Progenitor cell of endocrine pancreas (in vitro differentiated cells): ENCODE measurements around the gene TUFT1. TPM values are rescaled to one million over a fixed set of nuclear protein-coding genes. Genes with fewer than 3 reads are reported as not detected.
"Not testable (repeated sequence)": the region's sequence is repeated elsewhere in the genome, so short reads cannot be mapped to it uniquely, and the experiment has no call there.

Experiments
- DNase-seq: peaks from one replicate; pipeline ENCODE4 v3.0.0; 2021; ENCODE audit warnings: low spot score; ENCODE audit not compliant: unreplicated experiment
- H3K27ac Mint-ChIP-seq: 2 replicates; pipeline ENCODE4 v1.8.0; 2021; ENCODE audit warnings: mild to moderate bottlenecking, moderate library complexity, mixed read lengths
- H3K27me3 Mint-ChIP-seq: 2 replicates; pipeline ENCODE4 v1.8.0; 2021; ENCODE audit warnings: mixed read lengths
- H3K36me3 Mint-ChIP-seq: 2 replicates; pipeline ENCODE4 v1.8.0; 2022; ENCODE audit warnings: mixed read lengths; ENCODE audit not compliant: insufficient read depth
- H3K4me1 Mint-ChIP-seq: 2 replicates; pipeline ENCODE4 v1.8.0; 2021; ENCODE audit warnings: low read depth, mixed read lengths
- H3K4me3 Mint-ChIP-seq: 2 replicates; pipeline ENCODE4 v1.8.0; 2021; ENCODE audit warnings: low read depth, mild to moderate bottlenecking, moderate library complexity, mixed read lengths
- H3K9me3 Mint-ChIP-seq: 2 replicates; pipeline ENCODE4 v1.8.0; 2021; ENCODE audit warnings: low read depth, mixed read lengths
- total RNA-seq: library from RNA; stranded (reverse); gene quantifications from 2 replicates; pipeline ENCODE4 v1.2.1, GENCODE V29; 2021
- TF ChIP-seq, protein P1 (sequence below): fragments of 200-600 bp; sonication (generic); IDR thresholded peaks from one replicate; pipeline ENCODE4 v1.5.0; 2021; ENCODE audit warnings: antibody characterized with exemption, mild to moderate bottlenecking; ENCODE audit not compliant: unreplicated experiment

The TUFT1 gene
- total RNA-seq, 1 donor from 2014 or later = 12.5 TPM

DNA sequence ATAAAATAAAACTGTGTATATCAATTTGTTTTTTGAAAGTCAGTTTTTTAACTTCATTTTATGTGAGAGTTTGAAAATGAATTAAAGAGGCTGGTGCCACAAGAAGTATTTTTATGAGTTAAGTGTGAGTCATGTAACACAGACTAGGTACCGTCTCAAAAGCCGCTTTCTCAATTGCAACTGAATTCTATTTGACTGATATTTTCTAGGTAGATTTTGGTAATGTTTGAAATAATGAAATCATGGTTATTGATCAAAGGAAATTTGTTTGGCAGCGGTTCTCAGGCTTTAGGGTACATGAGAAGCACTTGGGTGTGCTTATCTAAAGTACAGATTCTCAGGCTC, 76.4 kb downstream of the TUFT1 start:
- no peak for DNase-seq
- Mint-ChIP-seq H3K27ac (no peak overlapping the region), H3K36me3 (peaks cover 2% of the 10 kb centered on the region)

DNA sequence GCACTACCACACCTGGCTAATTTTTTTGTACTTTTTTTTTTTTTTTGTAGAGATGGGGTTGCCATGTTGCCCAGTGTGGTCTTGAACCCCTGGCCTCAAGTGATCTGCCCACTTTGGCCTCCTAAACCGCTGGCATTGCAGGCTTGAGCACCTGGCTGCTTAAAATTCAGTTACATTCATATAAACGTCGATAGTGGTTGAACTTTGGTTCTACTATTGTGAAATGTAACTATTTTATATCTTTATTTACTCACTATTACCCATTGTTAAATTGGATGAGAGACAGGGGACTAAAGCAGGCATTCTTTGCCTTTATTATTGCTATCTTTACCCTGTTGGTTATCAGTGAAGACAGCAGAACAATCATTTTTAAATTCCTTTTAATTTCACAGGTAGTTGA, 77.9 kb downstream of the TUFT1 start:
- H3K27me3 Mint-ChIP-seq = no peaks in the 10 kb centered on the region
- TF ChIP-seq, protein P1, sequence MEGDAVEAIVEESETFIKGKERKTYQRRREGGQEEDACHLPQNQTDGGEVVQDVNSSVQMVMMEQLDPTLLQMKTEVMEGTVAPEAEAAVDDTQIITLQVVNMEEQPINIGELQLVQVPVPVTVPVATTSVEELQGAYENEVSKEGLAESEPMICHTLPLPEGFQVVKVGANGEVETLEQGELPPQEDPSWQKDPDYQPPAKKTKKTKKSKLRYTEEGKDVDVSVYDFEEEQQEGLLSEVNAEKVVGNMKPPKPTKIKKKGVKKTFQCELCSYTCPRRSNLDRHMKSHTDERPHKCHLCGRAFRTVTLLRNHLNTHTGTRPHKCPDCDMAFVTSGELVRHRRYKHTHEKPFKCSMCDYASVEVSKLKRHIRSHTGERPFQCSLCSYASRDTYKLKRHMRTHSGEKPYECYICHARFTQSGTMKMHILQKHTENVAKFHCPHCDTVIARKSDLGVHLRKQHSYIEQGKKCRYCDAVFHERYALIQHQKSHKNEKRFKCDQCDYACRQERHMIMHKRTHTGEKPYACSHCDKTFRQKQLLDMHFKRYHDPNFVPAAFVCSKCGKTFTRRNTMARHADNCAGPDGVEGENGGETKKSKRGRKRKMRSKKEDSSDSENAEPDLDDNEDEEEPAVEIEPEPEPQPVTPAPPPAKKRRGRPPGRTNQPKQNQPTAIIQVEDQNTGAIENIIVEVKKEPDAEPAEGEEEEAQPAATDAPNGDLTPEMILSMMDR = no peak
- H3K27ac Mint-ChIP-seq = peak overlapping the region; percentile 35
- peaks cover 2% of the 10 kb centered on the region for H3K36me3 Mint-ChIP-seq
- no peaks in the 10 kb centered on the region for H3K9me3 Mint-ChIP-seq
- DNase-seq = no peak
- H3K4me3 Mint-ChIP-seq = no peak overlapping the region
- H3K4me1 Mint-ChIP-seq = peaks cover 43% of the 10 kb centered on the region

More for the DNA sequence above, 76.4 kb downstream of the TUFT1 start:
- no peaks in the 10 kb centered on the region for H3K27me3 Mint-ChIP-seq
- H3K9me3 Mint-ChIP-seq = no peaks in the 10 kb centered on the region
- TF ChIP-seq, protein P1 = no peak
- peaks cover 48% of the 10 kb centered on the region for H3K4me1 Mint-ChIP-seq
- no peak overlapping the region for H3K4me3 Mint-ChIP-seq

DNA sequence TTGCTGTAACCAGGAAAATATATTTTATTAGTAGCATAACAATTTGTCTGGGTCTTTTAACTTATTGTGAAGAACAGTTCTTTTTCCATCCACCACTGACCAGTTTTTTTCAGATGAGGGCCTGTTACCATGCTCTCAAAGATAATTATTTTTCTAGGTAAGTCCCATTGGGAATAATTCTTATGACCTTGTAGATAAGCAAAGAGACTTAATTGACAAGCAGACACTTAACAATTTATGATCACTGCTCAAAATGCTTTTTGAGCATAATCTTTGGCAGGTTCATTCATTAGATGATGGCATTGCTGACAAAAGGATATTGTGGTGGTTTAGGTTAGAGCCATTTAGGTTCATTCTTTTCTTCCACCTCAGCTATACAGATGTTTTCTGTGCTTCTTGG, 78.4 kb downstream of the TUFT1 start:
- no peak for DNase-seq
- Mint-ChIP-seq H3K27ac (peak overlapping the region; percentile 35), H3K4me3 (no peak overlapping the region), H3K36me3 (peaks cover 2% of the 10 kb centered on the region), H3K27me3 (no peaks in the 10 kb centered on the region), H3K4me1 (peaks cover 38% of the 10 kb centered on the region), H3K9me3 (no peaks in the 10 kb centered on the region)
- TF ChIP-seq, protein P1 = no peak

DNA sequence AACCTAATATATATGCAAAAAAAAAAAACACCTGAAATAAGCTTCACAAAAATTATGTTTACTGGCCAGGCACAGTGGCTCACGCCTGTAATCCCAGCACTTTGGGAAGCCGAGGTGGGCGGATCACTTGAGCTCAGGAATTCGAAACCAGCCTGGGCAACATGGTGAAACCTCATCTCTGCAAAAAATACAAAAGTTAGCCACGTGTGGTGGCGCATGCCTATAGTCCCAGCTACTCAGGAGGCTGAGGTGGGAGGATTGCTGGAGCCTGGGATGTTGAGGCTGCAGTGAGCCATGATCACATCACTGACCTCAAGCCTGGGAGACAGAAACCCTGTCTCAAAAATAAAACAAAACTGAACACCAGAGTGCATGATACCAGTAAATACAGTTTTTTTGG, 78.9 kb downstream of the TUFT1 start:
- H3K4me3 Mint-ChIP-seq, H3K36me3 Mint-ChIP-seq, H3K27me3 Mint-ChIP-seq, DNase-seq, H3K9me3 Mint-ChIP-seq: not testable (repeated sequence)
- Mint-ChIP-seq H3K27ac (peak overlapping the region; percentile 38), H3K4me1 (peaks cover 34% of the 10 kb centered on the region)

DNA sequence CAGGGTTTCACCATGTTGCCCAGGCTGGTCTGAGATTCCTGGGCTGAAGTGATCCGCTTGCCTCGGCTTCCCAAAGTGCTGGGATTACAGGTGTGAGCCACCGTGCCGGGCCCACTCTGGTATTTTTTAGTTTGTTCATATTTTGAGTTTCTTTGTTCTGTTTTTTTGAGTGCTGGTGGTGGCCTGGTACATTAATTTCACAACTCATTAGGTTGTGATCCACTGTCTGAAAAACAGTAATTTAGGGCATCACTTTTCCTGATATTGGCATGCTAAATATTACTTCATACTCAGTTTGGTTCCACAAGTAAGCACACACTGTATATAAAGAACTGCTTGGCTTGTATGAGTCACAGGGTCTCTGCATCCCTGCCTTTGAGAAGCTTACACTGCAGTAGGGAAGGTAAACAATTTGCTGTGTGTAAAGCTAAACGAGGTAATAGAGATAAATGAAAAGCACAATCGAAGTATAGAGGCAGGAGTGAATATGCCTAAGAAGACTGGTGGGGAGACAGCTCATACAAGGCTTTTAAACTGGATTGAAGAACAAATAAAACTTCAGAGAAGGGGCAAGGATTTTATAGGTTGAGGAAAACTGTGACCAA, 79.5 kb downstream of the TUFT1 start:
- Mint-ChIP-seq H3K27me3 (no peaks in the 10 kb centered on the region), H3K27ac (peak overlapping the region; percentile 38), H3K9me3 (no peaks in the 10 kb centered on the region), H3K4me3 (no peak overlapping the region), H3K4me1 (peaks cover 34% of the 10 kb centered on the region), H3K36me3 (peaks cover 2% of the 10 kb centered on the region)
- TF ChIP-seq, protein P1 = no peak
- no peak for DNase-seq

DNA sequence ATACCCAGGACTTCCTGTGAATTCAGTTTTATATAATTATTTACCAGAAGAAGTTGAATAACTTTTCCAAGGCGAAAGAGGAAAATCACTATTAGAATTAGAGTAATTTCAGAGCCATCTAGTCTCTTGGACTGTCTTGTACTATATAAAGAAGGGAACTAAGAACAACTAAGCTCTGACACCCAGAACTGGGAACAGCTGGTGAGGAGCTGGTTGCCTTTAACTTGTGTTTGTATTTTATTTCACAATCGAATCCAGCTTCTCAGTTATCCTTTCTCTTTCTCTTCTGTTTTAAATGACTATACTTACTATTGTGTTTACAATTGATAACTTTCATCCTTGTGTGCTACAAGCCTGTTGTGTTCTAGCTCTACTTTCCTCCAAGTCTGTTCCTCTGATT, 80.2 kb downstream of the TUFT1 start:
- Mint-ChIP-seq H3K27me3 (no peaks in the 10 kb centered on the region), H3K4me3 (no peak overlapping the region), H3K36me3 (peaks cover 1% of the 10 kb centered on the region), H3K9me3 (no peaks in the 10 kb centered on the region), H3K27ac (no peak overlapping the region), H3K4me1 (peaks cover 32% of the 10 kb centered on the region)
- no peak for DNase-seq
- TF ChIP-seq, protein P1 = no peak
